HG02852 (cell line): Measurements from ENCODE around the gene CD101.

Experiments used
- ATAC-seq: cut with Tn5 transposase; IDR thresholded peaks from one replicate; pipeline ENCODE4 v1.9.1; 2021; ENCODE audit warnings: mild to moderate bottlenecking, moderate library complexity; ENCODE audit not compliant: unreplicated experiment

CD101 gene

DNA sequence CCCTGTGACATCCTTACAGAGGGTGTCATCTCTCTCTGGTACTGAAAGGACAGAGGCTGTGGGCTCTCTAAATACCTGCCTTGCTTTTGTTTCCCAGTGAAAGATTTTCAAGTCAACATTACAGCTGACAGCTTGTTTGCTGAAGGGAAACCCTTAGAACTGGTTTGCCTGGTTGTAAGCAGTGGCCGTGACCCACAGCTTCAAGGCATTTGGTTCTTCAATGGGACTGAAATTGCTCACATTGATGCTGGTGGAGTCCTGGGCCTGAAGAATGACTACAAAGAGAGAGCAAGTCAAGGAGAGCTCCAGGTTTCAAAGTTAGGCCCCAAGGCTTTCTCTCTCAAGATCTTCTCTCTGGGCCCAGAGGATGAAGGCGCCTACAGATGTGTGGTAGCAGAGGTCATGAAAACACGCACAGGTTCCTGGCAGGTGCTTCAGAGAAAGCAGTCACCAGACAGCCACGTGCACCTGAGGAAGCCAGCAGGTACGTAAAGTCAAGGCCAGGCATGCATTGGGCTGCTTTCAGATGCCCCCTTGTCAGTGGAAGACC lies 11.8 kb downstream of the CD101 start:
- no peak for ATAC-seq

DNA sequence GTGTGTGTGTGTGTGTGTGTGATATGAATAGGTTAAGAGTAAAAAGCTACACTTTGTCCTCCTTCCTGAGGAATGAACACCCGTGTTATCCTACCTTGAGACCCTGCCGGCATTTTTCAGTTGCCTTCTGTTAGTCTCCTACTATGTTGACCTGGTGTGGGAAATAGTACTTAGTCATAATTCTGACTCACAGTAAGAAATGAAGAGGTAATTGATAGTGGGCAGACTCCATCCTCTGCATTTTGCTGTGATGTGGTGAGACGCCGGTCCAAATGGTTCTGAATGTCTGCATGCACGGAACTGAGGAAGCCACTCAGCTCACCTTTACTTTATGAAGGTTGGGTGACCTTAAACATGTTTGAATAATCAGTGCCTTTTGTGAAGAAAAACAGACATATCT lies 12.6 kb downstream of the CD101 start:
- no peak for ATAC-seq

DNA sequence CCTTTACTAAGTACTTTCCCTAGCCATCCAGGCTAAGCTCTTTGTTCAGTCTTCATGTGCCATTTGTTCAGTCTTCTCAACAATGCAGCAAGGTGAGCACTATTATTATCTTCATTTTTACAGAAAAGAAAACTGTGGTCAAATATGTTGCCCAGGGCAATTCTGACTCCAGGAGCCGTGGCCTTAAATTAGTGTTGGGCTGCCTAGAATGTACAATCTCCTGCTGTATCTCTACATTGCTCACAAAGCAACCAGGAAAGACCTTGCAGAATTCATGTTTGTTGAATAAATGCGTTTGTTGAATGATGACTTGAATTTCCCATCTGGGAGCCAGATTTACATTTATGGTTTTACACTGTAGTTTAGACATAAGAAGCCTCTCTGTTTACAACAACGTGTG lies 14.2 kb downstream of the CD101 start:
- ATAC-seq, result no peak

DNA sequence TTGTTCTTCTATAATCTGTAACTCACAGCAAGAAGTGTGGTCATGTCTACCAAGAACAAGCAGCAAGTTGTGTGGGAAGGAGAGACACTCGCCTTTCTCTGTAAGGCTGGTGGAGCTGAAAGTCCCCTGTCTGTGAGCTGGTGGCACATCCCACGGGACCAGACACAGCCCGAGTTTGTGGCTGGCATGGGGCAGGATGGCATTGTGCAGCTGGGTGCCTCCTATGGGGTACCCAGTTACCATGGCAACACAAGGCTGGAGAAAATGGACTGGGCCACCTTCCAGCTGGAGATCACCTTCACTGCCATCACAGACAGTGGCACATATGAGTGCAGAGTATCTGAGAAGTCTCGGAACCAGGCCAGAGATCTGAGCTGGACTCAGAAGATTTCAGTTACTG lies 15.5 kb downstream of the CD101 start:
- peak; percentile 28 for ATAC-seq

DNA sequence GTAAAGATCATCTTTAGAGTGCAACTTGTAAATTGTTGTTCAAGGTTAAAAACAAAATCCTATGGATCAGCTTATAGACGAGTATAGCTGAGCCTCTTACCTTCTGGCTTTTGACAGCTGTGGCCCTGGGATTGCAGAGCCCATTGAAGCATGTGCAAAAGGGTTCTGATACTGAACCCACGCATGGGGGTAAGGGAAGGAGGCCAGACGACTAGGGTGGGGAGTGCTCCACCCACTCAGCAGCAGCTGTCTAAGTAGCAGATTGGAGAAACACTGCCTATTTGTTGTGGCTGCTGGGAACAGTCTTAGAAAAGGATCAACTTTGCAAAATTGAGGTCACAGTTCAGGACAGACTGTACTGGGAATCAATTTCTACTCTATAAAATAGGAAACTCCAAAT lies 16.1 kb downstream of the CD101 start:
- ATAC-seq, result peak; percentile 84

DNA sequence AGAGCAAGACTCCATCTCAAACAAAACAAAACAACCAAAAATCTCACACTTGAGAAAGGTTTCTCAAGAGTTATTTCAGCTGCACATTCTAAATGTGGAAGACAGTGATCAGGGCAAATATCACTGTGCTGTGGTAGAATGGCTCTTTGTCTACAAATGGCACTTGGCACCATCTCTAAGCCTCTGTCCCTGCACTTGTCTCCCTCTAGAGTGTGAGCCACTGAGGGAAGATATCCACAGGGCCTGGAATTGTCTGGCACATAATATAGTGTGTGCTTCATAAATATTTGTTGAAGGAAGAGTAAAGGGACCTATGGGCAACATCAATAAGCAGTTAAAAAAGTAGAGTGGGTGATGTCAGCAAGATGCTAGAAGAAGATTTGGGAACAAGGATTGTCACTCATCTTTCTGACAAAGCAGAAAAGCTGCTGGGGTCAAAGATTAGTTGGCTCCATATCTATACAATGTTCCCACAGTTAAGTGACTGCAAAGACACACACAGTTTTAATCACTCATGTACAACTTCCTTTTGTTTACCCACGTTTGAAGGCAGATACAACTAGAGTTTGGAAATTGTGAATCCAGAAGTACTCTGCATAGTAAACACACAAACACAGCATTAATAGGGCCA lies 19.1 kb downstream of the CD101 start:
- no peak for ATAC-seq

DNA sequence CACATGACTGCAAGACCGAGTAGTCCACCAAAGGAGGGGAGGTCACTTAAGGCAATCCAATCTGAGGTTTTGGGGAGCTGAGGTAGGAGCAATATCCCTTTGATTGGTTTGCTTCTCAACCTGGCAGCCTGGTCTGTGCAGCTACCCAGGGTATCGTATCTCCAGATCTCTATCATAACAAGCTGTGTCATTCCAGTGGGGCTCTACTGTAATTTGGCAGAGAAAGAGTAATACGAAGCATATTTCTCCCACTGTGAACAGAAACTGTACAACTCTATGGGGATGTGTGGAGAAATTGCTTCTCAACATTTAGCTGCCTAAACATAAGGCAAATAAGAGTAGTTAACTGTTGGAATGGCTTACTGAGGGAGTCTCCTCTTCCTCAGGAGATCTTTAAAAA lies 20.6 kb downstream of the CD101 start:
- ATAC-seq, result no peak

DNA sequence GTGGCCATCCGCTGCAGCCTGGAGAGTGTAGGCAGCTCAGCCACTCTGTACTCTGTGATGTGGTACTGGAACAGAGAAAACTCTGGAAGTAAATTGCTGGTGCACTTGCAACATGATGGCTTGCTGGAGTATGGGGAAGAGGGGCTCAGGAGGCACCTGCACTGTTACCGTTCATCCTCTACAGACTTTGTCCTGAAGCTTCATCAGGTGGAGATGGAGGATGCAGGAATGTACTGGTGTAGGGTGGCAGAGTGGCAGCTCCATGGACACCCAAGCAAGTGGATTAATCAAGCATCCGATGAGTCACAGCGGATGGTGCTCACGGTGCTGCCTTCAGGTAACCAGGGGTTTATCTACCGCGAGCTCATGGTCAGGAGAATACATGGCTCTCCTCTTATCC lies 24.0 kb downstream of the CD101 start:
- no peak for ATAC-seq

DNA sequence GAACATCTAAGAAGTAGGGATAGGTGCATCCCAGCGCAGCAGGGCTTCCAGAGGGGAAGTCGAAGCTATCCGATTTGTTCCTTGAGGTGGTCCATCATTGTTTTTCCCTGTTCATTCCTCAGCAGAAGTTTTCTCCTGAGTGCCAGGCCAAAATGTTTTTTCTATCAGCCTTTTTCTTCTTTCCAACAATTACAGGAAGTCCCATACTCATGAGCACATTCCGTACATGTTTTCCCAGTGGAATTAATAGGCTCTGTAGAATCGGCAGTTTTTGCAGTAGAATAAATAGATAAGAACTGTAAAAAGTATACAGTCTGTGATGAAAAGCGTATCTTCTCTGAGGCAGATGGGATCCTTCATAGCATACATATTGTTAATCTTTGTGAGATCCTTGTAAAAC lies 24.8 kb downstream of the CD101 start:
- no peak for ATAC-seq

DNA sequence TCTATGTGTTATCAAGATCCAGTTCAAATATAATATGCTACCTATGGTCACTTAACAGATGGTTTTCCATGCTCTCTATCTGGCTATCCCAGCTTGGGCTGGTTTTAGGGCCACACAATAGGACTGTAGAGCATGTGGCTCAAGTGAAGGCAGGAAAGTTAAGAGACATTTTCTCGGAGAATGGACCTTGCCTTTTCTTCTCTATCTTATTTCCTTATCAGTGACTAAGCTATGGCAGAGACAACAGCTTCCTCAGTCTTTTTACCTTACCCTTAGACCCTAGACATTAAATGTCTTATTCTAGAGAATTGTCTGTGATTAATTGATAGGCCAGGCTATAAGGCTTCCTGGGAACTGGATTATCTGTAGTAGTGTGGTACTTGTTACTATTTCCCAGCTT lies 28.1 kb downstream of the CD101 start:
- ATAC-seq, result no peak

DNA sequence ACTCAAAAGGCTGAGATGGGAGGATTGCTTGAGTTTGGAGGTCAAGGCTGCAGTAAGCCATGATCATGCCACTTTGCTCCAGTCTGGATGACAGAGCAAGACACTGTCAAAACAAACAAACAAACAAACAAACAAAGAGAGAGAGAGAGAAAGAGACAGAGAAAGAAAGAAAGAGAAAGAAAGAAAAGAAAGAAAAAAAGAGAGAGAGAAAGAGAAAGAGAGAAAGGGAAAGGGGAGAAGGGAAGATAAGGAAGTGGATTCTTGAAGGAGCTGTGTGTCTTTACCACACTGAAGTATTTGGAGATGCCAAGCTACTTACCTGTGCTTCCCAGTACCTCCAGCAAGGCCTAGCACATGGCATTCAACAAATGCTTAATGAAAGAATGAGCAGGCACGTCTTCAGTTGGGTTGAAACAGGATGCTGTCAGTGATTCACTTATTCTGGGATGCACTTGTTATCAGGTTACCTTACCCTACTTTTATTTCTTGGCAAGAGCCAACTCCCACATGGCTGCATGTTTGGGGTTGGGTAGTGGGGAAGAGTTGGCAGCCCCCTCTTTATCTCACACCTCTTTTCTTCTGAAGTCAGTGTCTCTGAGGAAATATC lies 28.8 kb downstream of the CD101 start:
- ATAC-seq, result no peak

DNA sequence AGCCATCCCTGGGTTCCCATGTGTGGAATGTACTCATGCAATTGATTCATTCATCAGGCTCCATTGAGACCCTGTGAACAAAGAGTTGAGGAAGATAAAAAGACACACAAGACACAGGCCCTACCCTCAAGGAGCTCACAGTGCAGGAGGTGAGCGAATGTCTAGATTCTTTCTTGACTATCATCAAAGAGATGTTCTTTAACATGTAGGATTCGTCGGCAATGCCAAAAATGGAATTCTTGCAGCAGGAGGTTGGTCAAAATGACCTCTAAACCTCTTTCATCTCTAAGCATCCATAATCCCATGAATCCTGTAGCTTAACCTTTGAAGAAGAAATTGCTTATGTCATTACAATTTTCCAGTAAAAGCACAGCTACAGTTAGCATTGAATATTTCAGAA lies 30.7 kb downstream of the CD101 start:
- ATAC-seq, result no peak

DNA sequence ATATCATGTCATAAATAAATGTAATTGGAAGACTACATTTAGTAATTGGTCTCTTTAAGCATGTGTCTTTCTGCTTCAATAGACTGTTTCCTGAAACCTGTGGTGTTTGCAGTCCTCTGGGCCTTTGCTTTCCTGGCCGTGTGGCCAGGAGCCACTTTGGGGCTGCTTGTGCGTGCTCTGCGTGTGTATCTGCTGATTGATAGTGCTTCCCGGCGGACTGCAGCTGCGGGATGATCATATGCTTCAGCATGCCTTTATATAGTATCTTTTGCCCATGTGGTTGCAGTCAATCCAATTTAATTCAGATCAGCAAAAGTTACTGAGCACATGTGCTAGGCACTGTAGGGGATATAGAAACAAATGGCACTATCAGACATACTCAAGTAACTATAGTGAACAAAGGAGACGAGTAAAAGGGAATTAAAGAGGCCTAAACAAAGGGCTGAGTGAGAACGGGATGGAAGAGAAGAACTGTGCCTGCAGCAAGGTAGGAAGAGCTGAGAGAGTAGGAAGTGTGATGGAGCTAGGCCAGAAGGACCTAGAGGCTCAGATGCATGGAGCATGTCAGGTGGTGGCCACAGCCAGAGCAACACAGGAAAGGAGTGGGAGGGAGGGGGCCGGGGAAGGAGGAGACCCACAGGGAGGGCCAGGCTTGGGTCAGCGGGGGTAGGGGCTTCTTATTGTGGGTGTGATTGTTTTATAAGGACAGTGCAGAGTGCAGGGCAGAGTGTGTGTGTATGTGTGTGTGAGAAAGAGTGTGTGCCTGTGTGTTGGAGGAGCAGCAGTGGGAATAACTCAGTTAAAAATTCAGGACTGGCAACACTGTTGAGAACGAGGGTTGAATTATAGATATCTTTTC lies 31.4 kb downstream of the CD101 start:
- ATAC-seq, result no peak

DNA sequence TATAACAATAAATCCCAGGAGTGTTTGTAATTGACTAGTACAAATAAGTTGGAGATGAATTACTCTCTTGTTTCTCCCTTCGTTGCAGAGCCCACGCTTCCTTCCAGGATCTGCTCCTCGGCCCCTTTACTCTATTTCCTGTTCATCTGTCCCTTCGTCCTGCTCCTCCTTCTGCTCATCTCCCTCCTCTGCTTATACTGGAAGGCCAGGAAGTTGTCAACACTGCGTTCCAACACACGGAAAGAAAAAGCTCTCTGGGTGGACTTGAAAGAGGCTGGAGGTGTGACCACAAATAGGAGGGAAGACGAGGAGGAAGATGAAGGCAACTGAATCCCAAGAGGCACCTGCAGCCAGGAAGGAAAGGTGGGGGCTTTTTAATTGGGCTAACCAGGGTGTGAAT lies 32.2 kb downstream of the CD101 start:
- ATAC-seq, result no peak

DNA sequence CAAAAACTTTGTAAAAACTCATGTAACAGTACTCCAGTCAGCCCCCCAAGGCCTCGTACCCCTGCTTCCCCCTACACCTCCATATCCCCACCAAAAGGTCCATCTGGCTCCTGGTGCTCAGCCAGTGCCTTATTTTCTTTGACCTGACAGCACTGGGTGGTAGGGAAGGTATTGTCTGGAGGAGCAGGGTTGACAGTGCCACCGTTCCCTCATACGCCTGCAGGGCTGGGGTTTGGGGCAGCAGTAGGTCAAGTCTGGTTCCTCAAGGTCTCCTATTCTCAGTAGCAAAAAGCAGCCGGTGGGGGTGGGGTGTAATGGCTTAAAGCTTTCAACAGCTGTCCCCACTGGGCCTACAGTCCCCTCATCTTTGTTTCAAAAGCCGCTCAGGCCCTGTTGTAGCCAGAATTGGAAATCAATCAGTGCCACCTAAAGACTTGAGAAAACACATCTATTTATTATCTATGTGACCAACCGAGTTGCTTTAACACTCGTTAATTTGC lies 33.3 kb downstream of the CD101 start:
- ATAC-seq, result no peak

DNA sequence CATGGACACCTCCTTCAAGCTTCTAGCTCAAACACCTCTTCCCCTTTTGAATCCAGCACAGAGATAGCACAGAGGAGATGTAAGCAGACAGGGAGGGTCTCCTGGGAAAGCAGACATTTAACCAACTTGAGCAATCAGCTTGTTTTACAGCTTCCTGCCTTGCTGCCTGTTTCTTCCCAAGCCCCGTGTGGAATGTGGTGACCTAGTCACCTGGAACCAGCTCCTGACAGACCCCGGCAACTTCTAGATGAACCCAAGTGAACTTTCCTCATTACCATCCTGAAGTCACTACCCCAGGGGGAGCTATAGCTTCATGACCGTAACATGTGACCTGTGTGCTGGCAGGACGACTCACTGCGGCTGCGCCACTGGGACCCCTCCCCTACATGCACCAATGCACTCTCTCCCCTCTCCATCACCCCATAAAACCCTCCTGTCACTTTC lies 34.5 kb downstream of the CD101 start:
- ATAC-seq, result no peak

DNA sequence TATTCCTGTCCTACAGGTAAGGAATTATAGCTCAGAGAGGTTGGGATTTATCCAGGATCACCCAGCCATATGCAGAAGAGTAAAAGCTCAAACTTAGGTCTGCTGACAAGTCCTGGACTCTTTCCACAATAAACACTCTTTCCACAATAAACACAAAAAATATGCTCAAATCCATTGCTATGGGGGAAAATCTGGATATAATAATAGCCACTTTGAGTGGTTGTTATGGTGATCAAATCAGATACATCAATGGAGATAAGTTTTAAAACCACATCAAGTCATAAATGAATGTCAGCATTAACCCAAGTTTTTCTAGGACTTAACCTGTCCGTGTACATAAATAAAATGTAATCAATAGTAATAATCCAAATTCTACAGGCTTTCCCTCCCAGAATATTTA lies 36.2 kb downstream of the CD101 start:
- ATAC-seq, result no peak

DNA sequence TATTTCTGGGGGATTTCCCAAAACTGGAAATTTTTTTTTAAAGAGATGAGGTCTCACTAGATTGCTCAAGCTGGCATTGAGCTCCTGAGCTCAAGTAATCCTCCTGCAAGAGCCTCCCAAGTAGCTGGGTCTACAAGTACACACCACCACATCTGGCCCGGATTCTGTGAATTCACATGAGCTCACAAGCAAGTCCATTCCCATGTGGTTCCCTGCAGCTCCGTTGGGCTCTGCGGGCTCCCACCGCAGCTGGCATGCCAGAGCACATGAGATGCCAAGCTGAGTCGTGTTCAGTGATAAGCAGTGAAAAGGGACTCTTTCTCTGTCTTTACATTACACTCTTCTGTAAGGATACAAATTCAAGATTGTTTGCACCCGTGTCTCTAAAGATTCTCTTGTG lies 36.7 kb downstream of the CD101 start:
- no peak for ATAC-seq

DNA sequence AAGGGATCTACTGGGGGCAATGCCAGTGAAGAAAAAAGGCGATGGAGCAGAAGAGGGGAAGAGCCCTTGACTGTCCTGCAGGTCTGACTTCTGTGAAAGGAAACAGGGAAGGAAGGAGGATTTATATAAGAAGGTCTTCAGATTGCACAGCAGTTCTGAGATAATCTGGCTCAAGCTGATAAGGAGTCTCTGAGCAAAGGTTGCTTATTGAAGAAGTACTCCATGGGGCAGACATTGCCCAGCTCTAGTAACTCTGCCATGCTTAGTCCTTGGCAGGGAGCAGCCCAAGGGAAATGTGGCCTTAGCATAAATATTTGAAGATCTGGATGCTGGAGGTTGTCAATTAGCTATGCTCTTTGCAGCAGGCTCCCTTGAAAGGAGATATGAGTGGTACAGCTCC lies 42.7 kb downstream of the CD101 start:
- ATAC-seq, result no peak

DNA sequence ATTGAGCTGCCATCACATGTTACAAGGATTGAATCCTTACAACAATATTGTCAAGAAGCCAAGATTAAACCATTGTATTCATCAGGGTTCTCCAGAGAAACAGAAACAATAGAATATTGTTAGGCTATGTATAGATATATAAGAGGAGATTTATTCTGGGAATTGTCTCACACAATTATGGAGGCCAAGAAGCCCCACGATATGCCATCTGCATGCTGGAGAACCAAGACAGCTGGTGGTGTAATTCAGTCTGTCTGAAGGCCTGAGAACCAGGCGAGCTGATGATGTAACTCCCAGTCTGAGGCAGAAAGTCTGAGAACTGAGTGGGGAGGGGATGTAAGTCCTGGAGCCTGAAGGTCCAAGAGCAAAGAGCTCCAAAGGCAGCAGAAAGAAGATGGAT lies 44.1 kb downstream of the CD101 start:
- ATAC-seq, result no peak

DNA sequence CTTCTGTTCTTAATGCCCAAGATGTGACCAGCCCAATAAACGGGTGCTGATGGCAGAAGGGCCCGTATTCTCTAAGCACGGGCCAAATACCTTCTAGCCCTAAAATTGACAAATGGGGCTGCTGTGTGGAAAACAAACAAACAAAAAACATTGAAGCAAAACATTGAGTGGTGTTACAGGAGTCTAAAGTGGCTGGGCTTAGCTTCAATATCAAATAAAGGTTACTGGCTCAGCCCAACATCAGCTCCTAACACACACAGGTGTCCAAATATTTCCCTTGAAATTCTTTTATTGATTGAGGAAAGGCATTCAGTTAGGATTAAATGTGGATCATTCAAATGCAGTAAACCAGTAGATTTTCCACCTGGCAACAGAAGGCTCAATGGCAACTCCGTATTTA lies 45.2 kb downstream of the CD101 start:
- ATAC-seq, result no peak

DNA sequence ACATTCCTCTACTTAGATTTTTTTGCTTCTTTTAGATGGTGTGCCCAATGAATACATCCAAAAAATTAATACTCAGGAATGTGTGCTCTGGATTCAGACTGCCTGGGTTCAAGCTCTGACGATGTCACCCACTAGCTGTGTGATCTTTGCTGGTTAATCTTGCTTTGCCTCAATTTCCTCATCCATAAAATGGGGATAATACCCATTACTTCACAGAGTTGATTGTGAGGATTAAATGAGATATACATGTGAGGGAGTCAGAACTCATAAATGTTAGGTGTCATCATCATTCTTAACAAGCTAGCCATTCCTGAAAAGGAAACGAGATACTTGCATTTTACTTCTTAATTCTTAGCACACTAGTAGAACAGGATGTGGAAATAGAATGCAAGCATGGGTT lies 45.7 kb downstream of the CD101 start:
- no peak for ATAC-seq
